ENCODE data around the gene SENP3. TPM values are rescaled to one million over a fixed set of nuclear protein-coding genes. Genes with fewer than 3 reads are reported as not detected.

Gene SENP3
- total and polyA plus RNA-seq, 8 donors: 22.0 to 78.6 (median 51.5) TPM

- Histone ChIP-seq H3K36me3 (peaks cover 0 to 8% (median 4%) of the 10 kb centered on the region in 4 donors), H3K4me3 (peak overlapping the region in 1 of 4 donors; percentile 99), H3K9me3 (no peaks in the 10 kb centered on the region), H3K27me3 (no peaks in the 10 kb centered on the region), H3K4me1 (peaks cover 41 to 71% (median 50%) of the 10 kb centered on the region in 4 donors), H3K27ac (peak overlapping the region; percentile 93 to 99 (median 97))
- 46 to 75% (median 62%) methylated on average over 12 of the region's 12 CpGs for WGBS, 5 donors
- intact Hi-C loops (cut with DNase I; ENCODE audit: low total_unique reads): no loop called here
- no peak for DNase-seq
- TF ChIP-seq POLR2A (IDR thresholded peaks at IDR 0.05) (no peak), POLR2AphosphoS5 (IDR thresholded peaks at IDR 0.05) (no peak), EP300 (IDR thresholded peaks at IDR 0.05) (no peak), CTCF (IDR thresholded peaks at IDR 0.05) (no peak)
These were observed 5.1 kb upstream of the SENP3 start for GRCh38 chr17:7556627-7557026.

GRCh38 chr17:7557147-7557764, 4.5 kb upstream of the SENP3 start:
- TF ChIP-seq CTCF (IDR thresholded peaks at IDR 0.05) (no peak), POLR2AphosphoS5 (IDR thresholded peaks at IDR 0.05) (no peak), EP300 (IDR thresholded peaks at IDR 0.05) (no peak), POLR2A (IDR thresholded peaks at IDR 0.05) (no peak)
- Histone ChIP-seq H3K4me1 (peaks cover 42 to 66% (median 54%) of the 10 kb centered on the region in 4 donors), H3K27me3 (no peaks in the 10 kb centered on the region), H3K27ac (peak overlapping the region; percentile 93 to 99 (median 97)), H3K9me3 (no peaks in the 10 kb centered on the region), H3K36me3 (peaks cover 0 to 7% (median 1%) of the 10 kb centered on the region in 4 donors), H3K4me3 (peak overlapping the region in 2 of 4 donors; percentile 95 to 99)
- intact Hi-C loops (cut with DNase I; ENCODE audit: low total_unique reads): no loop called here
- WGBS, 5 donors: 21 to 39% (median 26%) methylated on average over 10 to 19 of the region's 19 CpGs
- peak; percentile 38 to 73 for DNase-seq

GRCh38 chr17:7557775-7558543, 3.8 kb upstream of the SENP3 start:
- WGBS, 5 donors: 4 to 12% (median 8%) methylated on average over 20 to 21 of the region's 21 CpGs
- intact Hi-C loops (cut with DNase I; ENCODE audit: low total_unique reads): no loop called here
- Histone ChIP-seq H3K27ac (peak overlapping the region; percentile 93 to 99 (median 97)), H3K9me3 (no peaks in the 10 kb centered on the region), H3K36me3 (peaks cover 0 to 7% (median 1%) of the 10 kb centered on the region in 4 donors), H3K4me1 (peaks cover 49 to 69% (median 61%) of the 10 kb centered on the region in 4 donors), H3K27me3 (no peaks in the 10 kb centered on the region), H3K4me3 (peak overlapping the region; percentile 67 to 99 (median 96))
- DNase-seq: peak; percentile 95 to 96
- peak; percentile 74 to 95 (median 90) for TF ChIP-seq POLR2AphosphoS5 (IDR thresholded peaks at IDR 0.05)
- peak in 1 of 4 donors; percentile 77 for TF ChIP-seq POLR2A (IDR thresholded peaks at IDR 0.05)
- TF ChIP-seq CTCF (IDR thresholded peaks at IDR 0.05): no peak
- TF ChIP-seq EP300 (IDR thresholded peaks at IDR 0.05): no peak

GRCh38 chr17:7558544-7559319, 3.0 kb upstream of the SENP3 start, which contains the start of gene TNFSF13:
TNFSF13 (plus strand) TSS chr17:7558750; CDS start chr17:7559040, 290 bp downstream.
- 12 to 18% (median 17%) methylated on average over 15 to 16 of the region's 16 CpGs for WGBS, 5 donors
- Histone ChIP-seq H3K9me3 (no peaks in the 10 kb centered on the region), H3K27ac (peak within 1 kb of the TSS; percentile 93 to 99 (median 97)), H3K36me3 (peaks cover 6 to 11% (median 9%) of the 10 kb centered on the region in 4 donors), H3K27me3 (no peaks in the 10 kb centered on the region), H3K4me3 (peak within 1 kb of the TSS; percentile 67 to 99 (median 96)), H3K4me1 (peaks cover 53 to 73% (median 67%) of the 10 kb centered on the region in 4 donors)
- peak in 1 of 2 donors; percentile 73 for DNase-seq
- intact Hi-C loops (cut with DNase I; ENCODE audit: low total_unique reads): no loop called here
- TF ChIP-seq POLR2AphosphoS5 (IDR thresholded peaks at IDR 0.05) (peak in 1 of 3 donors; percentile 50), CTCF (IDR thresholded peaks at IDR 0.05) (no peak), EP300 (IDR thresholded peaks at IDR 0.05) (no peak), POLR2A (IDR thresholded peaks at IDR 0.05) (no peak)
